ENCODE data around the gene GPAT3. TPM values are rescaled to one million over a fixed set of nuclear protein-coding genes. Genes with fewer than 3 reads are reported as not detected.

GPAT3 gene
- total RNA-seq, 1 donor from 2014 or later = 1.5 TPM

GRCh38 chr4:83625821-83626220, 89.9 kb downstream of the GPAT3 start:
- Histone ChIP-seq H3K27me3 (no peaks in the 10 kb centered on the region), H3K4me1 (no peaks in the 10 kb centered on the region), H3K36me3 (no peaks in the 10 kb centered on the region), H3K9me3 (no peaks in the 10 kb centered on the region), H3K27ac (no peak overlapping the region), H3K4me3 (no peak overlapping the region)
- DNase-seq (ENCODE audit: low spot score in 2 of 2) = no peak
- no peak for TF ChIP-seq CTCF (IDR thresholded peaks at IDR 0.05)
- intact Hi-C loops (cut with DNase I) = no loop called here

- Histone ChIP-seq H3K36me3 (no peaks in the 10 kb centered on the region), H3K4me1 (no peaks in the 10 kb centered on the region), H3K4me3 (peak overlapping the region in 1 of 2 donors; percentile 21), H3K9me3 (no peaks in the 10 kb centered on the region), H3K27me3 (no peaks in the 10 kb centered on the region), H3K27ac (no peak overlapping the region)
- no peak for TF ChIP-seq CTCF (IDR thresholded peaks at IDR 0.05)
- intact Hi-C loops (cut with DNase I) = no loop called here
- DNase-seq (ENCODE audit: low spot score in 2 of 2) = no peak
Measured at GRCh38 chr4:83626245-83626836, 90.4 kb downstream of the GPAT3 start.

DNA sequence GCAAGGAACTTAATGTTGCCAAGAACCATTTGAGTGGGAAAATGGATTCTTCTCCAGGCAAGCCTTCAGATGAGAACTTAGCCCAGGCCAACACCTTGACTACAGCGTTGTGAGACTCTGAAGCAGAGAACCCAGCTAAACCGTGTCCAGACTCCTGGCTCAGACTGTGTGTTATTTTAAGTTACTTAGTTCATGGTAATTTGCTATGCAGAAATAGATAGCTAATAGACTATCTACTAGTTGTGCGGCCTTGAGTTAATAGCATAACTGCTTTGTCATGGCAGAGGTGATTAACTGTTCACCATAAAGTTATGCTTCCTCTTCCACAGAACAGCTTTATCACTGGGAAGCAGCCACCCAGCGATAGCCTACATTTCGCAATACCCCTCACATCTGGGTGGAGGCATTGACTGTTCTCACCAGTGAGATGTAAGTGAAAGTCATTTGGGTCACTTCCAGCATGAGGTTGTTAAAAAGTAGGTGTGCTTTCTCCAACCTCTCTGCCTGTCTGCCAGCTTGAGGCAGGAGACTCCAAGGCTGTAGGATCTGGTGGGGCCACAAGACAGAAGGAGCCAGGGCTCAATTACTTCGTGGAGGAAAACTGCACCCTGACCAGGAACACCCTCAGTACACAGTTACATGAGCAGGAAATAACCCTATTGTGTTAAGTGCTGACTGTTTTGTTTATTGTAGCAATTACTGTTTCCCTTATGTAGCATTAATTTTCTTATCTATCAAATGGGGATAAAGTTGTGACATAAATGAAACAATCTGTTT, 94.2 kb downstream of the GPAT3 start:
- H3K27me3 ChIP-seq = no peaks in the 10 kb centered on the region
- no peak for DNase-seq (ENCODE audit: low spot score in 2 of 2)
- TF ChIP-seq CTCF (IDR thresholded peaks at IDR 0.05) = no peak
- intact Hi-C loops (cut with DNase I) = no loop called here
- H3K36me3 ChIP-seq = no peaks in the 10 kb centered on the region
- H3K4me3 ChIP-seq = no peak overlapping the region
- no peak overlapping the region for H3K27ac ChIP-seq
- no peaks in the 10 kb centered on the region for H3K4me1 ChIP-seq
- no peaks in the 10 kb centered on the region for H3K9me3 ChIP-seq

DNA sequence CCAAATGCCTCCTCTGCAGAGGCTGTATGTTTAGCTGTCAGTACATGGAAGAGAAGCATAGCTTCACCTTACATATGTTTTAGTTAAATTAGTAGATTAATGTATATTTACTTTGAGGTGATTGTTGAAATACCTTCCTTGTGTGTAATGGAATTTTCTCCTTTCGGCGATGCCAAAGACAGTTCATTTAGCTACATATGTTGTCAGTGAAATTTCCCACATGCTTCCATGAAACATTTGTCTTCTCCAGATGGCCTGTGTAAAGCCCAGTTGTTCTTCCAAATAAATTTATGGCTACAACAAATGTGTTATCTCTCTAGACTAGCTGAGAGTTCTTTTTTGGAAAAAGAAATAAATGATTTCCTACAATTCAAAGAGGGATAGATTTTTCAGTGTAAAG, 95.2 kb downstream of the GPAT3 start:
- Histone ChIP-seq H3K4me1 (no peaks in the 10 kb centered on the region), H3K27ac (no peak overlapping the region), H3K36me3 (no peaks in the 10 kb centered on the region), H3K4me3 (no peak overlapping the region), H3K9me3 (no peaks in the 10 kb centered on the region), H3K27me3 (no peaks in the 10 kb centered on the region)
- intact Hi-C loops (cut with DNase I) = no loop called here
- DNase-seq (ENCODE audit: low spot score in 2 of 2) = no peak
- TF ChIP-seq CTCF (IDR thresholded peaks at IDR 0.05) = no peak

GRCh38 chr4:83636930-83637329, 101.0 kb downstream of the GPAT3 start:
- no peak for TF ChIP-seq CTCF (IDR thresholded peaks at IDR 0.05)
- no peaks in the 10 kb centered on the region for H3K9me3 ChIP-seq
- H3K36me3 ChIP-seq = no peaks in the 10 kb centered on the region
- no peak for DNase-seq (ENCODE audit: low spot score in 2 of 2)
- H3K4me3 ChIP-seq = no peak overlapping the region
- H3K27me3 ChIP-seq = no peaks in the 10 kb centered on the region
- H3K27ac ChIP-seq = no peak overlapping the region
- H3K4me1 ChIP-seq = no peaks in the 10 kb centered on the region
- intact Hi-C loops (cut with DNase I) = no loop called here

Measured in ascending aorta (tissue), 2 donors.